OCI-LY7 (cell line): ENCODE data around the gene UCP1. TPM values are rescaled to one million over a fixed set of nuclear protein-coding genes. Genes with fewer than 3 reads are reported as not detected.

ENCODE experiments used
- Bru-seq: library from RNA; stranded (reverse); fragments of 400-500 nt; gene quantifications from one replicate; lab custom pipeline; 2021; lab: Mats Ljungman, UMichigan
- BruChase-seq, 2 experiments: library from RNA; stranded (reverse); fragments of 400-500 nt; gene quantifications; one replicate each; lab custom pipeline; 2021; lab: Mats Ljungman, UMichigan
- BruUV-seq: library from RNA; stranded (reverse); fragments of 400-500 nt; replicated peaks from 2 replicates; lab custom pipeline; 2021; lab: Mats Ljungman, UMichigan
- CTCF ChIA-PET: fragments of 300-600 bp; sonication (Branson Sonifier 250); formaldehyde crosslinking; loops from one replicate; lab custom pipeline; 2022; ENCODE audit warnings: antibody characterized with exemption; ENCODE audit not compliant: unreplicated experiment; lab: Charles Lee
- POLR2A ChIA-PET: fragments of 300-600 bp; sonication (Branson Sonifier 250); formaldehyde crosslinking; loops from one replicate; lab custom pipeline; 2022; ENCODE audit warnings: antibody characterized with exemption; lab: Charles Lee
- DNase-seq: peaks from one replicate; pipeline ENCODE4 v3.0.0-alpha.2; 2015; ENCODE audit warnings: low spot score
- H2AFZ ChIP-seq: fragments of 200-600 bp; sonication (generic), shearing (Covaris generic); 2 replicates; pipeline ENCODE4 v1.6.1; 2014; ENCODE audit warnings: mild to moderate bottlenecking, antibody characterized with exemption, low read length, moderate library complexity
- H3K27ac ChIP-seq: fragments of 200-600 bp; sonication (generic); 2 replicates; pipeline ENCODE4 v1.5.1; 2014; ENCODE audit warnings: mixed run types, low read depth, mild to moderate bottlenecking, moderate library complexity, low read length, inconsistent platforms; ENCODE audit not compliant: poor library complexity, severe bottlenecking
- H3K36me3 ChIP-seq: fragments of 200-600 bp; sonication (generic); 2 replicates; pipeline ENCODE4 v1.6.1; 2014; ENCODE audit warnings: mild to moderate bottlenecking, antibody characterized with exemption, low read length, moderate library complexity, mixed read lengths; ENCODE audit not compliant: insufficient read depth
- H3K4me1 ChIP-seq: fragments of 200-600 bp; sonication (generic); 2 replicates; pipeline ENCODE4 v1.5.1; 2014; ENCODE audit warnings: mild to moderate bottlenecking, low read length; ENCODE audit not compliant: insufficient read depth, poor library complexity, severe bottlenecking
- H3K4me2 ChIP-seq: fragments of 200-600 bp; sonication (generic); 2 replicates; pipeline ENCODE4 v1.6.1; 2014; ENCODE audit warnings: mild to moderate bottlenecking, low read length
- H3K4me3 ChIP-seq: fragments of 200-600 bp; sonication (generic); 2 replicates; pipeline ENCODE4 v1.5.1; 2014; ENCODE audit warnings: mild to moderate bottlenecking, low read depth, low read length; ENCODE audit not compliant: poor library complexity, severe bottlenecking
- H3K79me2 ChIP-seq: fragments of 200-600 bp; sonication (generic); 2 replicates; pipeline ENCODE4 v1.6.1; 2016; ENCODE audit warnings: low read depth, mild to moderate bottlenecking, low read length, moderate library complexity, mixed read lengths; ENCODE audit not compliant: insufficient read depth
- H3K9me2 ChIP-seq: fragments of 200-600 bp; sonication (generic); 2 replicates; pipeline ENCODE4 v1.6.1; 2016; ENCODE audit warnings: mild to moderate bottlenecking, low read length, mixed read lengths; ENCODE audit not compliant: insufficient read depth
- H3K9me3 ChIP-seq: fragments of 200-600 bp; sonication (generic); 2 replicates; pipeline ENCODE4 v1.6.1; 2014; ENCODE audit warnings: mild to moderate bottlenecking, mixed run types, low read length, mixed read lengths
- H4K20me1 ChIP-seq: fragments of 200-600 bp; sonication (generic); 2 replicates; pipeline ENCODE4 v1.6.1; 2014; ENCODE audit warnings: mild to moderate bottlenecking, antibody characterized with exemption, low read length, moderate library complexity, mixed read lengths; ENCODE audit not compliant: insufficient read depth
- EZH2phosphoT487 ChIP-seq: fragments of 200-600 bp; sonication (generic); IDR thresholded peaks from 2 replicates; pipeline ENCODE4 v1.6.1; 2018; ENCODE audit warnings: low read depth, borderline replicate concordance, mild to moderate bottlenecking, mixed run types, antibody characterized with exemption, low read length, moderate library complexity, mixed read lengths
- intact Hi-C: fragments of 100-400 bp; cut with micrococcal nuclease; formaldehyde crosslinking; loops from one replicate; pipeline ENCODE4 v1.10.0; 2022; ENCODE audit not compliant: unreplicated experiment
- long read RNA-seq: library from polyadenylated mRNA; stranded (forward); transcript quantifications from one replicate; pipeline ENCODE4 v2.0.0, GENCODE V29; 2022
- total RNA-seq, 2 experiments: library from RNA; depleted of rRNA in 1 of 2; stranded (reverse); fragments of >200 nt in 1 of 2; shearing (Covaris generic) in 1 of 2; gene quantifications; 2 replicates each; pipeline ENCODE4 v1.2.3, GENCODE V29; 2014 to 2022
- TF ChIP-seq, protein P1 (sequence below): fragments of 200-600 bp; sonication (generic); conservative IDR thresholded peaks from 2 replicates; pipeline ENCODE4 v1.5.1; 2014; ENCODE audit warnings: mild to moderate bottlenecking, antibody characterized with exemption, low read length, moderate library complexity, mixed read lengths

Gene UCP1, protein sequence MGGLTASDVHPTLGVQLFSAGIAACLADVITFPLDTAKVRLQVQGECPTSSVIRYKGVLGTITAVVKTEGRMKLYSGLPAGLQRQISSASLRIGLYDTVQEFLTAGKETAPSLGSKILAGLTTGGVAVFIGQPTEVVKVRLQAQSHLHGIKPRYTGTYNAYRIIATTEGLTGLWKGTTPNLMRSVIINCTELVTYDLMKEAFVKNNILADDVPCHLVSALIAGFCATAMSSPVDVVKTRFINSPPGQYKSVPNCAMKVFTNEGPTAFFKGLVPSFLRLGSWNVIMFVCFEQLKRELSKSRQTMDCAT
- not detected in 2 replicates for total RNA-seq (2014; rRNA removed; shearing (Covaris generic))
- not detected in 2 replicates for total RNA-seq (2022)
- not detected for Bru-seq, nascent RNA
- not detected for BruChase-seq, experiment 1, labeled RNA remaining after a 6-hour chase
- not detected for BruChase-seq, experiment 2, labeled RNA remaining after a 2-hour chase
- long read RNA-seq = 0 reads

DNA sequence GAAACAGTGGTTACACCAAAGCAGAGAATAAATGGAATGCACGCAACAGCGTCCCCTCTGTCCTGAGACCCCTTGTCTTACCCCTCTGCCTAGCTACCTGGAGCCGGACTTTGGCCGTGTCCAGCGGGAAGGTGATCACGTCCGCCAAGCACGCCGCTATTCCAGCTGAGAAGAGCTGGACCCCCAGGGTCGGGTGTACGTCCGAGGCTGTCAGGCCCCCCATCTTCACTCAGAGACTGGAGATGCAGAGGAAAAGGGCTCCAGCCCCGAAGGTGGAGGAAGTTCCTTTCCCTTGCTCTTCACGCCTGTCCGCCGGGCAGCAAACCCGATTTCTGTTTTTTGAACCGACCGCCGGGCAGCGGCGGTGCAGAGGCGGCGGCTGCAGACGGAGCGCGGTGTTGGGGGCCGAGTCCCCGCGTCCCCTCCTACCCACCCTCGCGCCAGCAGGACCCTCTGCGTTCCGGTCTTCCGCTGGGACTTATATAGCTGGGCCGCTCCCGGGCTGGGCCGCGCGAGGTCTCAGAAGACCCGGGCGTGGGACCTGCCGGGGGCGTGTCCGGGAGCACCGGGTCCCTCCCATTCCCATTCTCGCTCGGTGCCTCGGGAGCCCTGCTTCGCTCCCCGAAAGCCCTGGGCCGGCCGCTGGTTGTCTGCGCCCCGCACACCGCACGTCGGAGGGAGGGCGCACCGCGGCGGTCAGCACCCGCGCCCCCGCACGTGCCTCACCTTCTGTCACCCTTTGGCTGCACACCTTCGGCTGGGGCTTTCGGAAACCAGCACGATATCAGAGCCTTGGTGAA, at the start of gene UCP1:
UCP1 (minus strand) TSS at position 455 of the 800 bp plus-strand sequence; CDS start at position 223, 232 bp downstream.
- POLR2A ChIA-PET = no interaction called here
- DNase-seq = no peak
- BruUV-seq = no TSS peak
- no peaks in the 10 kb centered on the region for H3K9me2 ChIP-seq
- CTCF ChIA-PET = no interaction called here
- H3K79me2 ChIP-seq = no peaks in the 10 kb centered on the region
- H3K36me3 ChIP-seq = no peaks in the 10 kb centered on the region
- no peak within 1 kb of the TSS for H2AFZ ChIP-seq
- intact Hi-C loops = no loop called here
- H3K4me1 ChIP-seq = no peaks in the 10 kb centered on the region
- H3K27ac ChIP-seq = no peak within 1 kb of the TSS
- no peaks in the 10 kb centered on the region for H4K20me1 ChIP-seq
- TF ChIP-seq, protein P1, sequence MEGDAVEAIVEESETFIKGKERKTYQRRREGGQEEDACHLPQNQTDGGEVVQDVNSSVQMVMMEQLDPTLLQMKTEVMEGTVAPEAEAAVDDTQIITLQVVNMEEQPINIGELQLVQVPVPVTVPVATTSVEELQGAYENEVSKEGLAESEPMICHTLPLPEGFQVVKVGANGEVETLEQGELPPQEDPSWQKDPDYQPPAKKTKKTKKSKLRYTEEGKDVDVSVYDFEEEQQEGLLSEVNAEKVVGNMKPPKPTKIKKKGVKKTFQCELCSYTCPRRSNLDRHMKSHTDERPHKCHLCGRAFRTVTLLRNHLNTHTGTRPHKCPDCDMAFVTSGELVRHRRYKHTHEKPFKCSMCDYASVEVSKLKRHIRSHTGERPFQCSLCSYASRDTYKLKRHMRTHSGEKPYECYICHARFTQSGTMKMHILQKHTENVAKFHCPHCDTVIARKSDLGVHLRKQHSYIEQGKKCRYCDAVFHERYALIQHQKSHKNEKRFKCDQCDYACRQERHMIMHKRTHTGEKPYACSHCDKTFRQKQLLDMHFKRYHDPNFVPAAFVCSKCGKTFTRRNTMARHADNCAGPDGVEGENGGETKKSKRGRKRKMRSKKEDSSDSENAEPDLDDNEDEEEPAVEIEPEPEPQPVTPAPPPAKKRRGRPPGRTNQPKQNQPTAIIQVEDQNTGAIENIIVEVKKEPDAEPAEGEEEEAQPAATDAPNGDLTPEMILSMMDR = no peak
- TF ChIP-seq EZH2phosphoT487 = no peak; the same call in 1 of the 2 replicates
- H3K4me3 ChIP-seq = no peak within 1 kb of the TSS
- H3K4me2 ChIP-seq = no peak within 1 kb of the TSS
- H3K9me3 ChIP-seq = no peaks in the 10 kb centered on the region

DNA sequence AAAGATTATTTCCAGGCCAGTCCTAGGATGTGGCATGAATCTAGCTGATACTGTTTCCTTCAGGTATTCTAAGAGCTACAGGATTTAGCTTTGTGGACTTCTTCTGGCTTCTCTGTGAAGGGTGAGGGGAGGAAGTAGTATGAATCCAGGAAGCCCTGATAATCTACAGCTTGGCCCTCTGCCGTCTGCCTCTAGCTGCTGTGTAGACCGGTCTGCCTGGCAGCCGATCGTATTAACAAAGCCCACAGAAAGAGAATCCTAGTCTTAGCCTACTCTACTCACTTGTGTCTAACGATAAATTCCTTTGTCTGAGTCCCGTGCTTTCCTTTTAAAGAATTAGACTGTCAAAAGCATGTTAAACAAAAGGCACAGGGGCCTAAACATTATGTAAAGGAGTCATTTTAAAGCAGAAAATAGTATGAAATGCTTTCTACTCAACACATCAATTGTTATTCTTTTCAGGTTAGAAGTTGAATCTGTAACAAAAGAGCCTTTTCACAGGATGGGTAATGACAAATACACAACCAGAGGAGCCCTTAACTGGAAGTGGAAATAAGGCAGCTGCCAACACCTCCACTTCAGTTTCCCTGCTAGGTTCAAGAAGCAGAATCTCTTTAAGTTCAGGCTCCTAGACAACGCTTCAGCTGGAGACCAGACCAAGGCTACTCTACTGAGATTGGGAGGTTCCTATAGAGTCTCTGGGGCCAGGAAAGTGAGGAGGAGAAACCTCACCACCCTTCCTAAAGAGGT, 48.9 kb upstream of the UCP1 start:
- CTCF ChIA-PET = no interaction called here

More for the DNA sequence above, 48.9 kb upstream of the UCP1 start:
- H3K4me2 ChIP-seq = 0 out of 2 replicates have a peak overlapping the region, but pooled peaks have one; percentile 0
- peak overlapping the region; percentile 22 for H3K27ac ChIP-seq
- no peaks in the 10 kb centered on the region for H3K79me2 ChIP-seq
- no peaks in the 10 kb centered on the region for H4K20me1 ChIP-seq
- TF ChIP-seq, protein P1 = no peak
- no peak for TF ChIP-seq EZH2phosphoT487
- DNase-seq = no peak
- intact Hi-C loops = loop anchor here (10.0 kb wide), 1 partner anchor 463 kb away; the partner anchor contains the start of gene MAML3
- no peaks in the 10 kb centered on the region for H3K9me2 ChIP-seq
- H2AFZ ChIP-seq = peak overlapping the region; percentile 73
- no TSS peak for BruUV-seq
- POLR2A ChIA-PET = interaction anchor here (0.6 to 5.0 kb wide), 5 partner anchors 9 to 1304 kb away, joined by 3 to 26 read pairs (median 5); no protein-coding TSS in a partner anchor
- H3K9me3 ChIP-seq = no peaks in the 10 kb centered on the region
- H3K36me3 ChIP-seq = 0 out of 2 replicates have a peak, but pooled peaks cover 6% of the 10 kb centered on the region
- H3K4me1 ChIP-seq = peaks cover 79% of the 10 kb centered on the region
- no peak overlapping the region for H3K4me3 ChIP-seq
